Body of pancreas (tissue), 4 donors: Measurements from ENCODE around the gene SNRPA1.

Experiments used
- POLR2A ChIP-seq, 3 donors: fragments of 450-650 bp; IDR thresholded peaks; one replicate each; pipeline ENCODE4 v1.6.1; 2016; ENCODE audit warnings: antibody characterized with exemption in 3 of 3, mild to moderate bottlenecking in 2 of 3
- TF ChIP-seq, protein P1 (sequence below), 7 experiments: fragments of 450-650 bp in 4 of 7; fragments of 200-600 bp in 3 of 7; sonication (generic) in 3 of 7; IDR thresholded peaks; one replicate each; pipeline ENCODE4 v1.5.1; 2016 to 2019; ENCODE audit warnings: antibody characterized with exemption in 7 of 7

- TF ChIP-seq, protein P1, sequence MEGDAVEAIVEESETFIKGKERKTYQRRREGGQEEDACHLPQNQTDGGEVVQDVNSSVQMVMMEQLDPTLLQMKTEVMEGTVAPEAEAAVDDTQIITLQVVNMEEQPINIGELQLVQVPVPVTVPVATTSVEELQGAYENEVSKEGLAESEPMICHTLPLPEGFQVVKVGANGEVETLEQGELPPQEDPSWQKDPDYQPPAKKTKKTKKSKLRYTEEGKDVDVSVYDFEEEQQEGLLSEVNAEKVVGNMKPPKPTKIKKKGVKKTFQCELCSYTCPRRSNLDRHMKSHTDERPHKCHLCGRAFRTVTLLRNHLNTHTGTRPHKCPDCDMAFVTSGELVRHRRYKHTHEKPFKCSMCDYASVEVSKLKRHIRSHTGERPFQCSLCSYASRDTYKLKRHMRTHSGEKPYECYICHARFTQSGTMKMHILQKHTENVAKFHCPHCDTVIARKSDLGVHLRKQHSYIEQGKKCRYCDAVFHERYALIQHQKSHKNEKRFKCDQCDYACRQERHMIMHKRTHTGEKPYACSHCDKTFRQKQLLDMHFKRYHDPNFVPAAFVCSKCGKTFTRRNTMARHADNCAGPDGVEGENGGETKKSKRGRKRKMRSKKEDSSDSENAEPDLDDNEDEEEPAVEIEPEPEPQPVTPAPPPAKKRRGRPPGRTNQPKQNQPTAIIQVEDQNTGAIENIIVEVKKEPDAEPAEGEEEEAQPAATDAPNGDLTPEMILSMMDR (IDR thresholded peaks at IDR 0.05), result no peak
- no peak for TF ChIP-seq POLR2A (IDR thresholded peaks at IDR 0.05)
These were observed 15.5 kb upstream of the SNRPA1 start for GRCh38 chr15:101310508-101310907.
